Epithelial cell of esophagus (primary cell): ENCODE measurements around the gene CNPY1.
"Not testable (repeated sequence)": the region's sequence is repeated elsewhere in the genome, so short reads cannot be mapped to it uniquely, and the experiment has no call there.

Source experiments
- DNase-seq: peaks from one replicate; pipeline ENCODE4 v3.0.0; 2010; ENCODE audit warnings: low read depth
- H3K4me3 ChIP-seq: 2 replicates; pipeline ENCODE4 v1.5.1; 2011; ENCODE audit warnings: mild to moderate bottlenecking, low read length, control low read depth
- TF ChIP-seq, protein P1 (sequence below): IDR thresholded peaks from 2 replicates; pipeline ENCODE4 v1.5.1; 2011; ENCODE audit warnings: low read depth, mild to moderate bottlenecking, low read length, control low read depth, inconsistent platforms; ENCODE audit not compliant: insufficient read depth; ENCODE audit errors: missing control alignments

Gene CNPY1

DNA sequence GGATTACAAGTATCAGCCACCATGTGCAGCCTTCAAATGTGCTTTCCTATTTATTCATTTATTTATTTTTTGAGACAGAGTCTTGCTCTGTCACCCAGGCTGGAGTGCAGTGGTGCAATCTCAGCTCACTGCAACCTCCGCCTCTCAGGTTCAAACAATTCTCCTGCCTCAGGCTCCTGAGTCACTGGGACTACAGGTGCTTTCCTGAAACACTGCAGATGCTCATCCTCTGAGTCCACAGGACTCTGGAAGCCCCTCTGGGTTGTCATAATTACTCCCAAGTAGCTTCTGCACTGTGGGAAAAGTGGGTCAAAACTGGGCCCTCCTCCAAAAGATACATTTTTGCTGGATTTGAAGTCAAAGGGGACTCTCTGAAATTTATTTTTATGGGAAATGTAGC lies at the start of gene CNPY1:
Gene CNPY1, minus strand, starts transcription at position 111 of the 400 bp plus-strand sequence. CDS start 630 bp downstream, outside the sequence.
- peak; percentile 28 for DNase-seq
- not testable (repeated sequence) for H3K4me3 ChIP-seq

GRCh38 chr7:155594961-155595366 lies 48.6 kb upstream of the CNPY1 start:
- peak; percentile 47 for DNase-seq
- TF ChIP-seq, protein P1, sequence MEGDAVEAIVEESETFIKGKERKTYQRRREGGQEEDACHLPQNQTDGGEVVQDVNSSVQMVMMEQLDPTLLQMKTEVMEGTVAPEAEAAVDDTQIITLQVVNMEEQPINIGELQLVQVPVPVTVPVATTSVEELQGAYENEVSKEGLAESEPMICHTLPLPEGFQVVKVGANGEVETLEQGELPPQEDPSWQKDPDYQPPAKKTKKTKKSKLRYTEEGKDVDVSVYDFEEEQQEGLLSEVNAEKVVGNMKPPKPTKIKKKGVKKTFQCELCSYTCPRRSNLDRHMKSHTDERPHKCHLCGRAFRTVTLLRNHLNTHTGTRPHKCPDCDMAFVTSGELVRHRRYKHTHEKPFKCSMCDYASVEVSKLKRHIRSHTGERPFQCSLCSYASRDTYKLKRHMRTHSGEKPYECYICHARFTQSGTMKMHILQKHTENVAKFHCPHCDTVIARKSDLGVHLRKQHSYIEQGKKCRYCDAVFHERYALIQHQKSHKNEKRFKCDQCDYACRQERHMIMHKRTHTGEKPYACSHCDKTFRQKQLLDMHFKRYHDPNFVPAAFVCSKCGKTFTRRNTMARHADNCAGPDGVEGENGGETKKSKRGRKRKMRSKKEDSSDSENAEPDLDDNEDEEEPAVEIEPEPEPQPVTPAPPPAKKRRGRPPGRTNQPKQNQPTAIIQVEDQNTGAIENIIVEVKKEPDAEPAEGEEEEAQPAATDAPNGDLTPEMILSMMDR = no peak

DNA sequence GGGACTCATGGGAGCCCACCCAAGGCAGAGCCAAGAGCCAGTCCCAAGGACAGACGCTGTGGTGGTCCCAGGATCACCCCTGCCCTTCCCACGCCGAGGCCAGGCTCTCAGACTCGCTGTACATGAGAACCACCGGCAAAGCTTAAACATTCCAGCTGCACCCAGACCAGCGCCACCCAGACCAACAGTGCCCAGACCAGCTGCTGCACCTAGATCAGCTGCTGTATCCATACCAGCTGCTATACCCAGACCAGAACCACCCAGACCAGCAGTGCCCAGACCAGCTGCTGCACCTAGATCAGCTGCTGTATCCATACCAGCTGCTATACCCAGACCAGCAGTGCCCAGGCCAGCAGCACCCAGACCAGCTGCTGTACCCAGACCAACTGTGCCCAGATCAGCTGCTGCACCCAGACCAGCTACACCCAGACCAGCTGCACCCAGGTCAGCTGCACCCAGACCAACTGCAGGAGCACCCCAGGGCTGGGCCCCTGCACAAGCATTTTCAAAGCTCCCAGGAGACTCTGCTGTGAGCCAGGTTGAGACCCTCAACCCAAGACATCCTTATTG lies 47.9 kb upstream of the CNPY1 start:
- TF ChIP-seq, protein P1 = no peak
- DNase-seq = no peak
- H3K4me3 ChIP-seq = no peak overlapping the region

More at GRCh38 chr7:155594961-155595366, 48.6 kb upstream of the CNPY1 start:
- H3K4me3 ChIP-seq = no peak overlapping the region

- no peak for DNase-seq
Measured at GRCh38 chr7:155593461-155594162, 47.3 kb upstream of the CNPY1 start.

DNA sequence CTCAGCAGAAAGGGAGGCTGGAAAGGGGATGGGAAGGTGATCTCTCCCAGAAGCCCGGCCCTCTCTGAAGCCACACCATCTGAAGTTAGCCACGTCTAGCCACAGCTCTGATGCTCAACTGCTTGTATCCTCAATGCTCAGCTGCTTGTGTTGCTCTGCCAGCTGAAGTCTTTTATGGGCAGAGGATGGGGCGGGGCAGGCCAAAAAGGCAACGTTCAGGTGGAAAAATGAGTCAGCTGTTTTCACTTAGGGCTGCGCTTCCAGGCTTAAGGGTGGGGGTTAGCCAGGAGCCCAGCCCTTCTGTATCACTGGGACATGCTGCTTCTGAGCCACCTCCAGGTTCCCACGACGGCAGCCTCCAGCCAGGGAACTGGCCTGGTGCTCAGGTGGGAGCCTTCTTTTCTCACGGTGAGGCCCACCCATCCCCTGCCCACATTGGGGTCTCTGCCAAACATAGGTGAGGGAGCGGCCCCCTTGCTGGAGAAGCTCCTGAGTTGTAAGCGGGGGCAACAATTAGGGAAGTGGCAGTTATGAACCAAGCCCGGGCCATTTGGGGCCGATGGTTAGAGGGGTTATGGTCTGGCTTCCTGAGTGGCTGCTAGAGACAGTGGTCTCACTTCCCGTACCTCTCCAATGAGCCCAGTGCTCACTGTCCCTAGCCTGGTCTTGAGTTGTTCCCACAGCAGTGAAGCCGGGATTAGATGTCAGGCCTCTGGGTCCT lies 44.9 kb upstream of the CNPY1 start:
- H3K4me3 ChIP-seq = no peak overlapping the region
- peak; percentile 32 for DNase-seq
- TF ChIP-seq, protein P1 = no peak

More at GRCh38 chr7:155593461-155594162, 47.3 kb upstream of the CNPY1 start:
- TF ChIP-seq, protein P1 = no peak
- no peak overlapping the region for H3K4me3 ChIP-seq

DNA sequence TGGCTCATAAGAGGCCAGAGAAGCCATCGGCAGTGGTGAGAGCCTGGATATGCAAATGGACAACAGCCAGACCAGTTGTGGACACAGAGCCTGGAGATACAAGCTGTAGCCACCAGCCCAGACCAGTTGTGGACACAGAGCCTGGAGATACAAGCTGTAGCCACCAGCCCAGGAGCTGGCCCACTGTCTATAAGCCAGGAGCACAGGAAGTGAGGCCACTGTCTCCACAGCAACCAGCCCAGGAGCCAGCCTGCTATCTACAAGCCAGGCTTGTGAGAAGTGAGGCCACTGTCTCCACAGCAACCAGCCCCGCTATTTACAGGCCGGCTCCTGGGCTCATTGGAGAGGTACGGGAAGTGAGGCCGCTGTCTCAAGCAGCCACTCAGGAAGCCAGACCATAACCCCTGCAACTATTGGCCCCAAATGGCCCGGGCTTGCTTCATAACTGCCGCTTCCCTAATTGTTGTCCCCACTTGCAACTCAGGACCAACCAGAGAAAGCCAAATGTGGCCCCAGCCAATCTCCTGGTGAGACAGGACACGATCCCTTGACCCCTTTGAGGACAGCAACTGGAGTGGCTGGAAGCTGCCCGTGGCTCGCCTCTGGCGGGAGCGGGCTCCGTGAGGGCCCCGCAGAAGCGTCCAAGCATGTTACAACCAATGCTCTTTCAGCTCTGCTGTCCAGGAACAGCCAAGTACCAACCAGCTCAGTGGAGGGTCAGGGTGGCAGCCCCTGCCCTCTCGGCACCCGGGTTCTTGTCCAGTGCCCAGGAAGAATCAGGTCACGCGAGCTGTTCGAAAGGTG lies 44.1 kb upstream of the CNPY1 start:
- DNase-seq = no peak

More for the DNA sequence above, 44.1 kb upstream of the CNPY1 start:
- TF ChIP-seq, protein P1 = no peak
- no peak overlapping the region for H3K4me3 ChIP-seq
